Fibroblast of lung (primary cell): ENCODE measurements around the gene FBLN1. TPM values are rescaled to one million over a fixed set of nuclear protein-coding genes. Genes with fewer than 3 reads are reported as not detected.

Experiments used
- DNase-seq, 2 donors: peaks; one replicate each; pipeline versions ENCODE4 v3.0.0 to v3.0.0-alpha.2; 2010; ENCODE audit warnings: low read depth in 2 of 2
- H2AFZ ChIP-seq: 2 replicates; pipeline ENCODE4 v1.5.1; 2012; ENCODE audit warnings: low read length, control low read depth, inconsistent platforms
- H3K27ac ChIP-seq: 2 replicates; pipeline ENCODE4 v1.5.1; 2011; ENCODE audit warnings: low read length, control low read depth; ENCODE audit not compliant: insufficient read depth
- H3K27me3 ChIP-seq: 2 replicates; pipeline ENCODE4 v1.5.1; 2011; ENCODE audit warnings: mild to moderate bottlenecking, low read length; ENCODE audit not compliant: control insufficient read depth, insufficient read depth
- H3K36me3 ChIP-seq: 2 replicates; pipeline ENCODE4 v1.5.1; 2011; ENCODE audit warnings: low read length; ENCODE audit not compliant: control insufficient read depth, insufficient read depth
- H3K4me1 ChIP-seq: 2 replicates; pipeline ENCODE4 v1.5.1; 2011; ENCODE audit warnings: low read length; ENCODE audit not compliant: control insufficient read depth, insufficient read depth; ENCODE audit errors: extremely low read depth
- H3K4me2 ChIP-seq: 2 replicates; pipeline ENCODE4 v1.5.1; 2011; ENCODE audit warnings: low read length, control low read depth; ENCODE audit not compliant: insufficient read depth; ENCODE audit errors: extremely low read depth
- H3K4me3 ChIP-seq, 4 experiments: fragments of 200-600 bp in 1 of 4; sonication (generic) in 1 of 4; replicated peaks in 1 of 4; 2 replicates each; pipeline ENCODE4 v1.5.1; 2011 to 2016; ENCODE audit warnings: low read length in 4 of 4, low read depth in 3 of 4, mild to moderate bottlenecking in 3 of 4, control low read depth in 2 of 4, inconsistent platforms in 1 of 4, mixed read lengths in 1 of 4; ENCODE audit not compliant: insufficient read depth in 1 of 4; ENCODE audit errors: control extremely low read depth in 1 of 4
- H3K79me2 ChIP-seq: 2 replicates; pipeline ENCODE4 v1.5.1; 2012; ENCODE audit warnings: mild to moderate bottlenecking, low read length, inconsistent platforms; ENCODE audit not compliant: control insufficient read depth, insufficient read depth
- H3K9ac ChIP-seq: 2 replicates; pipeline ENCODE4 v1.5.1; 2011; ENCODE audit warnings: mild to moderate bottlenecking, low read length, control low read depth; ENCODE audit not compliant: insufficient read depth
- H3K9me3 ChIP-seq: 2 replicates; pipeline ENCODE4 v1.5.1; 2012; ENCODE audit warnings: low read depth, low read length; ENCODE audit not compliant: control insufficient read depth, insufficient read depth
- H4K20me1 ChIP-seq: 2 replicates; pipeline ENCODE4 v1.5.1; 2011; ENCODE audit warnings: low read length; ENCODE audit not compliant: control insufficient read depth, insufficient read depth; ENCODE audit errors: extremely low read depth
- CTCF ChIP-seq, 2 donors: IDR thresholded peaks in 1 of 2; conservative IDR thresholded peaks in 1 of 2; 1 replicate in 1 of 2; 2 replicates in 1 of 2; pipeline ENCODE4 v1.5.1; 2011 to 2012; ENCODE audit warnings: low read length in 2 of 2, control low read depth in 1 of 2, inconsistent platforms in 1 of 2, low read depth in 1 of 2, mild to moderate bottlenecking in 1 of 2
- EZH2 ChIP-seq: IDR thresholded peaks from 2 replicates; pipeline ENCODE4 v1.5.1; 2012; ENCODE audit warnings: low read length, control low read depth, mild to moderate bottlenecking; ENCODE audit errors: missing control alignments
- polyA plus RNA-seq, 2 donors: library from polyadenylated mRNA; depleted of rRNA in 1 of 2; stranded (reverse) in 1 of 2; unstranded in 1 of 2; fragments of >200 nt; gene quantifications; 2 replicates each; pipeline ENCODE4 v1.2.1, GENCODE V29; 2011 to 2012; ENCODE audit warnings: missing spikeins in 1 of 2
- total RNA-seq: library from RNA; depleted of rRNA; stranded (reverse); fragments of >200 nt; gene quantifications from 2 replicates; pipeline ENCODE4 v1.2.1, GENCODE V29; 2014

FBLN1 gene
- total and polyA plus RNA-seq, 2 donors (not counting 1 experiment from before 2014, with no cell fraction given) = 134 to 270 TPM

- Histone ChIP-seq H3K27ac (no peak overlapping the region), H3K79me2 (no peaks in the 10 kb centered on the region), H3K36me3 (no peaks in the 10 kb centered on the region), H3K4me3 (no peak overlapping the region), H3K4me1 (no peaks in the 10 kb centered on the region), H3K27me3 (peaks cover 4% of the 10 kb centered on the region), H4K20me1 (no peaks in the 10 kb centered on the region), H2AFZ (no peak overlapping the region), H3K9ac (no peak overlapping the region), H3K4me2 (no peak overlapping the region), H3K9me3 (no peaks in the 10 kb centered on the region)
- no peak for TF ChIP-seq CTCF (conservative IDR thresholded peaks at IDR 0.05 in 1 of 2, IDR thresholded peaks at IDR 0.05 in 1 of 2; ENCODE audit: low read depth in 1 of 2, low read length in 2 of 2)
- no peak for TF ChIP-seq EZH2
- DNase-seq = no peak
Observed at GRCh38 chr22:45644714-45645113, 142.0 kb downstream of the FBLN1 start.

GRCh38 chr22:45645150-45645525 is 142.5 kb downstream of the FBLN1 start:
- Histone ChIP-seq H3K27me3 (peaks cover 6% of the 10 kb centered on the region), H4K20me1 (no peaks in the 10 kb centered on the region), H3K4me2 (no peak overlapping the region), H3K27ac (no peak overlapping the region), H3K9ac (no peak overlapping the region), H3K79me2 (no peaks in the 10 kb centered on the region), H3K4me3 (no peak overlapping the region), H2AFZ (no peak overlapping the region), H3K4me1 (no peaks in the 10 kb centered on the region), H3K9me3 (no peaks in the 10 kb centered on the region), H3K36me3 (no peaks in the 10 kb centered on the region)
- no peak for DNase-seq
- TF ChIP-seq CTCF (conservative IDR thresholded peaks at IDR 0.05 in 1 of 2, IDR thresholded peaks at IDR 0.05 in 1 of 2; ENCODE audit: low read depth in 1 of 2, low read length in 2 of 2) (no peak), EZH2 (no peak)

GRCh38 chr22:45645526-45646414 is 143.1 kb downstream of the FBLN1 start:
- H3K9ac ChIP-seq = no peak overlapping the region
- H3K27me3 ChIP-seq = peaks cover 6% of the 10 kb centered on the region
- no peaks in the 10 kb centered on the region for H3K36me3 ChIP-seq
- no peak overlapping the region for H3K27ac ChIP-seq
- peak in 1 of 2 donors; percentile 37 for DNase-seq
- H3K9me3 ChIP-seq = no peaks in the 10 kb centered on the region
- H3K4me2 ChIP-seq = no peak overlapping the region
- no peak overlapping the region for H2AFZ ChIP-seq
- no peaks in the 10 kb centered on the region for H4K20me1 ChIP-seq
- no peak overlapping the region for H3K4me3 ChIP-seq
- H3K4me1 ChIP-seq = no peaks in the 10 kb centered on the region
- no peaks in the 10 kb centered on the region for H3K79me2 ChIP-seq
- TF ChIP-seq EZH2 (no peak), CTCF (conservative IDR thresholded peaks at IDR 0.05 in 1 of 2, IDR thresholded peaks at IDR 0.05 in 1 of 2; ENCODE audit: low read depth in 1 of 2, low read length in 2 of 2) (peak; percentile 50 to 76)
